Nephron progenitor cell (in vitro differentiated cells): ENCODE results near the gene HPX.

Source experiments
- DNase-seq: peaks from one replicate; pipeline ENCODE4 v3.0.0; 2021
- H3K27ac Mint-ChIP-seq: 2 replicates; pipeline ENCODE4 v1.8.0; 2021; ENCODE audit warnings: mild to moderate bottlenecking, moderate library complexity, mixed read lengths
- H3K27me3 Mint-ChIP-seq: 2 replicates; pipeline ENCODE4 v1.8.0; 2021; ENCODE audit warnings: mild to moderate bottlenecking, low read depth, mixed read lengths; ENCODE audit not compliant: poor library complexity
- H3K36me3 Mint-ChIP-seq: 2 replicates; pipeline ENCODE4 v1.8.0; 2021; ENCODE audit warnings: low read depth, mixed read lengths
- H3K4me1 Mint-ChIP-seq: 2 replicates; pipeline ENCODE4 v1.8.0; 2021; ENCODE audit warnings: mixed read lengths
- H3K4me3 Mint-ChIP-seq: 2 replicates; pipeline ENCODE4 v1.8.0; 2021; ENCODE audit warnings: mild to moderate bottlenecking, moderate library complexity, mixed read lengths
- H3K9me3 Mint-ChIP-seq: 2 replicates; pipeline ENCODE4 v1.8.0; 2021; ENCODE audit warnings: mild to moderate bottlenecking, moderate library complexity, mixed read lengths
- TF ChIP-seq, protein P1 (sequence below): fragments of 200-600 bp; sonication (generic); IDR thresholded peaks from 2 replicates; pipeline ENCODE4 v1.5.0; 2021; ENCODE audit warnings: antibody characterized with exemption

HPX gene

GRCh38 chr11:6404342-6405051, 36.3 kb downstream of the HPX start:
- Mint-ChIP-seq H3K27ac (no peak overlapping the region), H3K36me3 (peaks cover 39% of the 10 kb centered on the region)
- DNase-seq, result no peak

DNA sequence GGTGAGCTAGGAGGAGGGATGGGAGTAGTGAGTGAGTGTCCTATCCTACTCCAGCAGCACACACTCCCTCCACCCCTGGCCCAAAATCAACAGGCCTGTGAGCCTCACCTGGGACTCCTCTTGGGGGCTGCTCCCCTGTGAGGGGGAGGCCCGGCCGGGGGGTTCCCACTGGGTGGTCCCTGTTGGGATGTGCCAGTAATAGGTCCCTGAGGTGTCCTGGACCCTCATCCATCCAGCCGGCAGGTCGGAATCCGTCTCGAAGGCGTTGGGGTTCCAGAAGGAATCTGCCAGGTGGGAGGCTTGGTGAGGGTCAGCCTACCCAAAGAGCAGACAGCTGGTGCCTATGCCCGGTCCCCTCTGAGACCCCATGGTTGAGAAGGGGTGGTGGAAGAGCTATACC, 37.2 kb downstream of the HPX start:
- Mint-ChIP-seq H3K9me3 (no peaks in the 10 kb centered on the region), H3K4me1 (peaks cover 34% of the 10 kb centered on the region), H3K36me3 (peaks cover 42% of the 10 kb centered on the region), H3K27ac (no peak overlapping the region), H3K27me3 (no peaks in the 10 kb centered on the region), H3K4me3 (no peak overlapping the region)
- TF ChIP-seq, protein P1, sequence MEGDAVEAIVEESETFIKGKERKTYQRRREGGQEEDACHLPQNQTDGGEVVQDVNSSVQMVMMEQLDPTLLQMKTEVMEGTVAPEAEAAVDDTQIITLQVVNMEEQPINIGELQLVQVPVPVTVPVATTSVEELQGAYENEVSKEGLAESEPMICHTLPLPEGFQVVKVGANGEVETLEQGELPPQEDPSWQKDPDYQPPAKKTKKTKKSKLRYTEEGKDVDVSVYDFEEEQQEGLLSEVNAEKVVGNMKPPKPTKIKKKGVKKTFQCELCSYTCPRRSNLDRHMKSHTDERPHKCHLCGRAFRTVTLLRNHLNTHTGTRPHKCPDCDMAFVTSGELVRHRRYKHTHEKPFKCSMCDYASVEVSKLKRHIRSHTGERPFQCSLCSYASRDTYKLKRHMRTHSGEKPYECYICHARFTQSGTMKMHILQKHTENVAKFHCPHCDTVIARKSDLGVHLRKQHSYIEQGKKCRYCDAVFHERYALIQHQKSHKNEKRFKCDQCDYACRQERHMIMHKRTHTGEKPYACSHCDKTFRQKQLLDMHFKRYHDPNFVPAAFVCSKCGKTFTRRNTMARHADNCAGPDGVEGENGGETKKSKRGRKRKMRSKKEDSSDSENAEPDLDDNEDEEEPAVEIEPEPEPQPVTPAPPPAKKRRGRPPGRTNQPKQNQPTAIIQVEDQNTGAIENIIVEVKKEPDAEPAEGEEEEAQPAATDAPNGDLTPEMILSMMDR, result no peak
- no peak for DNase-seq

More at GRCh38 chr11:6404342-6405051, 36.3 kb downstream of the HPX start:
- peaks cover 3% of the 10 kb centered on the region for H3K27me3 Mint-ChIP-seq
- no peaks in the 10 kb centered on the region for H3K9me3 Mint-ChIP-seq
- H3K4me3 Mint-ChIP-seq, result no peak overlapping the region
- TF ChIP-seq, protein P1, result no peak
- peaks cover 34% of the 10 kb centered on the region for H3K4me1 Mint-ChIP-seq

- H3K27ac Mint-ChIP-seq, result no peak overlapping the region
- peaks cover 34% of the 10 kb centered on the region for H3K4me1 Mint-ChIP-seq
- DNase-seq, result no peak
- TF ChIP-seq, protein P1, result no peak
- H3K27me3 Mint-ChIP-seq, result no peaks in the 10 kb centered on the region
- H3K4me3 Mint-ChIP-seq, result no peak overlapping the region
- H3K9me3 Mint-ChIP-seq, result no peaks in the 10 kb centered on the region
- H3K36me3 Mint-ChIP-seq, result peaks cover 39% of the 10 kb centered on the region
These were observed 38.2 kb downstream of the HPX start for GRCh38 chr11:6402561-6402981.

DNA sequence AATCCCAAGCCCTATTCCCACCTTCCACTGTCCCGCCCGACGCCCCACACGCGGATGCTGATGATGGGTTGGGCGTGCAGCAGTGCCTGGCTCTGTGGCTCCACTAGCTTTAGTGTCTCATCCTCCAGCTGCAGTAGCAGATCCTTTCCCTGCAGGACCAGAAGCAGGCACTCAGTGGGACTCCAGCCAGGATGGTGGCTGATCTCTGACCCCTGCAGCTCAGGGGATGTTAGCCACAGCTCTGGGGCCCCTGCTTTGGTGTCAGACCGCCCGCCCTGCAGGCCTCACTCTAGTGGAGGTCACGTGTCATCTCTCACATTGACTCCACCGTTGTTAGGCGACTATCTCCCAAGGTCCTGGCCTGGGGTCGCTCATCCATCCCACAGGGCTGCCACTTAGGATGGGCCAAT, 38.7 kb downstream of the HPX start:
- no peak for DNase-seq
- TF ChIP-seq, protein P1, result no peak
- Mint-ChIP-seq H3K4me1 (peaks cover 30% of the 10 kb centered on the region), H3K4me3 (no peak overlapping the region), H3K27me3 (no peaks in the 10 kb centered on the region), H3K36me3 (peaks cover 39% of the 10 kb centered on the region), H3K27ac (no peak overlapping the region), H3K9me3 (no peaks in the 10 kb centered on the region)

DNA sequence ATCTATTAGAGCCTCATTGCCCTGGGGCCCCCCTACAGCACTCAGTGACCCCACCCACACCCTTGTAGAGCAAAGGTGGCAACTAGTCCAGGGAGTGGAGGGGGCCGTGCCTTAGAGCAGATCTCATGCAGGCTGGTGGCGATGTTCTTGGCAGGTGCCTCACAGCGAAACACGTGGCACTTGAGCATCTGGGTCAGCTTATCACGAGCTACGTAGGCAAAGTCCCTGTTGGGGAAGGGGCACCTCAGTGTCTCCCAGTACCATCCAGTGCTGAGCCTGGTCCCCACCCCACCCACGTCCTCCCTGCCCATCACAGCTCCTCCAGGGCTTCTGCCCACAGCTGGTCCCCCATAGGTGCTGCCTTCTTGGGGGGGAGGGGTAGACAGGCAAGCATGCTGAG, 39.3 kb downstream of the HPX start:
- no peaks in the 10 kb centered on the region for H3K9me3 Mint-ChIP-seq
- peaks cover 39% of the 10 kb centered on the region for H3K36me3 Mint-ChIP-seq
- H3K4me1 Mint-ChIP-seq, result peaks cover 28% of the 10 kb centered on the region
- no peak for DNase-seq
- H3K27me3 Mint-ChIP-seq, result no peaks in the 10 kb centered on the region
- TF ChIP-seq, protein P1, result no peak
- no peak overlapping the region for H3K4me3 Mint-ChIP-seq
- no peak overlapping the region for H3K27ac Mint-ChIP-seq
